ENCODE results near the gene NAALADL2. TPM values are rescaled to one million over a fixed set of nuclear protein-coding genes. Genes with fewer than 3 reads are reported as not detected.

NAALADL2 gene
- total RNA-seq, 3 donors from 2014 or later: 18.4 to 43.9 (median 20.8) TPM

DNA sequence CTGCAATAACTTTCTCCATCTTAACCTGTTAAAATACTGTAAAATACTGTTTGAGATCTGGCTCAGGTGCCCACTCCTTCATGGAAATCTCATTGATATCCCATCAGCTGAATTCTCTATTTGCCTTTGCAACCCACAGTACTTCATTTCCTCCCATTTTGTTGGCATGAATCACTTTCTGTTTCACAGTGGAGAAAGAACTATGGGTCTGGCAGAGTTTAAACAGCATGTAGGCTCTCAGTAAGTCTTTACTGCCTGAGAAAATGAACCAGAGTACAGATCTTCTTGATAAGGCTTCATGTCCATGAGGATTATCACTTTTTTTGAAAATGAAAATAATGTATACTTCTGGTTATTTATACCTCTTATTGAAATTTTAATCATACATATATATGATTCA is 245.9 kb downstream of the NAALADL2 start:
- Histone ChIP-seq H3K9me3 (no peaks in the 10 kb centered on the region), H3K36me3 (ENCODE audit: low read depth) (no peaks in the 10 kb centered on the region), H3K4me1 (ENCODE audit: low read depth) (no peaks in the 10 kb centered on the region), H3K4me3 (no peak overlapping the region)
- DNase-seq (no peak), ATAC-seq (no peak)
- intact Hi-C loops (cut with DNase I, micrococcal nuclease): no loop called here
- TF ChIP-seq, protein P1, sequence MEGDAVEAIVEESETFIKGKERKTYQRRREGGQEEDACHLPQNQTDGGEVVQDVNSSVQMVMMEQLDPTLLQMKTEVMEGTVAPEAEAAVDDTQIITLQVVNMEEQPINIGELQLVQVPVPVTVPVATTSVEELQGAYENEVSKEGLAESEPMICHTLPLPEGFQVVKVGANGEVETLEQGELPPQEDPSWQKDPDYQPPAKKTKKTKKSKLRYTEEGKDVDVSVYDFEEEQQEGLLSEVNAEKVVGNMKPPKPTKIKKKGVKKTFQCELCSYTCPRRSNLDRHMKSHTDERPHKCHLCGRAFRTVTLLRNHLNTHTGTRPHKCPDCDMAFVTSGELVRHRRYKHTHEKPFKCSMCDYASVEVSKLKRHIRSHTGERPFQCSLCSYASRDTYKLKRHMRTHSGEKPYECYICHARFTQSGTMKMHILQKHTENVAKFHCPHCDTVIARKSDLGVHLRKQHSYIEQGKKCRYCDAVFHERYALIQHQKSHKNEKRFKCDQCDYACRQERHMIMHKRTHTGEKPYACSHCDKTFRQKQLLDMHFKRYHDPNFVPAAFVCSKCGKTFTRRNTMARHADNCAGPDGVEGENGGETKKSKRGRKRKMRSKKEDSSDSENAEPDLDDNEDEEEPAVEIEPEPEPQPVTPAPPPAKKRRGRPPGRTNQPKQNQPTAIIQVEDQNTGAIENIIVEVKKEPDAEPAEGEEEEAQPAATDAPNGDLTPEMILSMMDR (IDR thresholded peaks at IDR 0.05): no peak

DNA sequence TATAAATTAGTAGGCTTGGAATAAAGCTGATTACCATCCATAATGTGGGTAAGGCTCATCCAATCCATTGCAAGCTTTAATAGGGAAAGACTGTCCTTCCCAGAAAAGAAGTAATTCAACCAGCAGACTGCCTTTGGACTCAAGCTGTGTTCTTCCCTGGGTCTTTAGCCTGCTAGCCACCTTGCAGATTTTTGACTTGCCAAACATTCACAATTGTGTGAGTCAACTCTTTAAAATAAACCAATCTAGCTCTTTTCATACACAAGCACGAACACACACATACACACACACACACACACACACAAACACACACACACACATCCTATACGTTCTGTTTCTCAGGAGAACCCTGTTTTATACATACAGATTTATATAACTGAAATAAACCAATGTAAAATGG is 248.1 kb downstream of the NAALADL2 start:
- H3K4me3 ChIP-seq: no peak overlapping the region
- intact Hi-C loops (cut with DNase I, micrococcal nuclease): no loop called here
- no peaks in the 10 kb centered on the region for H3K9me3 ChIP-seq
- H3K4me1 ChIP-seq (ENCODE audit: low read depth): no peaks in the 10 kb centered on the region
- TF ChIP-seq, protein P1 (IDR thresholded peaks at IDR 0.05): no peak
- DNase-seq (no peak), ATAC-seq (no peak)
- H3K36me3 ChIP-seq (ENCODE audit: low read depth): no peaks in the 10 kb centered on the region

DNA sequence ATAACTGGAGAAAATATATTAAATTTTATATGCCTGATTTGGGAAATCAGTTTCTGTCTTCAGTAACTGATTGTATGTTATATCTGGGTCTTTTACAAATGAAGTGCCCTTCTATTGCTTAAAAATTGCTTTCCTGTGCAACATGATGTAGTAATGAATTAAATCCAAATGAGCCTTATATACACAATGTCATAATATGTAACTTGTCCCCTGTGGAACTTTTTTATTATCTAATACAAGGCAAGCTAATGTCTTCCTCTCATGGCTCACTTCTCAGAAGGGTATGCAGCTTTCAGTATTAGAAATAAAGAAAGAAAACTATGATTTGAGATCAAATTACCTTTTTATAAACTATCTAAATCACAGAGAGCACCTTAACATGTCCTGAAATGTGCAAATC is 248.9 kb downstream of the NAALADL2 start:
- Histone ChIP-seq H3K4me3 (no peak overlapping the region), H3K4me1 (ENCODE audit: low read depth) (no peaks in the 10 kb centered on the region), H3K36me3 (ENCODE audit: low read depth) (no peaks in the 10 kb centered on the region), H3K9me3 (no peaks in the 10 kb centered on the region)
- TF ChIP-seq, protein P1 (IDR thresholded peaks at IDR 0.05): no peak
- intact Hi-C loops (cut with DNase I, micrococcal nuclease): no loop called here
- ATAC-seq: no peak
- no peak for DNase-seq

DNA sequence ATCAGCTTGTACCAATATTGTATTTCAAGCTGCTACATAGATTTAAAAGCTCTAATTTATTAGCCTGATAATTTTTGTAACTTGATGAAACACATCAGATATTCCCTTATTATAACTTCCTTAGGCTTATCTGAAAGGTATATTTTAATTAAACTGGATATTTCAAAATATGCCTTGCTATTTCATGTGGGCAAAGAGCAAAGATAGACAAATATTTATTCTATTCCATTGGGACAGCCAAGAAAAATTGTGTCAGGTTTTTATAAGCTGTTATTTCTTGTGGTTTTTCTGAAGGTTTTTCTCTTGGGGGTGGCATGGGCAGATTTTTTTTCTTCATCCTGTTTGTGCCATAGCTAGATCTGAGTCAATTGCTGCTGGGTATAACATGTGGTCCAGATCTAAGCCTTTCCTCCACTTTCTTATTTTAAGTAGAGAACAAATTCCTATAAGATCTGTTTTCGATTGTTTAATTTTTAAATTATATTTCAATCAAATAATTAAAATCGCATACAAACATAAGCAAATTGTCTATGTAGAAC is 249.5 kb downstream of the NAALADL2 start:
- TF ChIP-seq, protein P1 (IDR thresholded peaks at IDR 0.05): no peak
- intact Hi-C loops (cut with DNase I, micrococcal nuclease): no loop called here
- ATAC-seq (no peak), DNase-seq (no peak)
- Histone ChIP-seq H3K4me3 (no peak overlapping the region), H3K4me1 (ENCODE audit: low read depth) (no peaks in the 10 kb centered on the region), H3K36me3 (ENCODE audit: low read depth) (no peaks in the 10 kb centered on the region), H3K9me3 (no peaks in the 10 kb centered on the region)

DNA sequence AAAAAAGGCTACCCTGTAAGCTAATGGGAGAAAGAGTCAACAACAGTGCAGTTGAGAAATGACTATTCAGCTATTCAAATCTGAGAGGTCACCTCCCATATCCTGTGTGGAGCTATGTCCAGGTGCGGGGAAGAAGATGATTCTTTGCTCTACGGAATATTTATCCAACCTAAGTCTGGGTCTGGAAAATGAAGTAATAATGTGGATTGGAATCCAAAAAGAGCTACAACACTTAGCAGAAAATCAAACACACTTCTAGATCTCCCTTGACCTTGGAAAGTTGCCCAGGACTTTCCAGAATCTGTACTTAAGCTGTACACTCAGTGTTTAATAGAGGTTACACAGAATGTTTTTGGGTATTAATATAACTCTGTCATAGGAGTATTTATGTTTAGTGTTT is 251.9 kb downstream of the NAALADL2 start:
- Histone ChIP-seq H3K9me3 (no peaks in the 10 kb centered on the region), H3K4me3 (no peak overlapping the region), H3K36me3 (ENCODE audit: low read depth) (no peaks in the 10 kb centered on the region), H3K4me1 (ENCODE audit: low read depth) (no peaks in the 10 kb centered on the region)
- intact Hi-C loops (cut with DNase I, micrococcal nuclease): no loop called here
- DNase-seq: no peak
- no peak for ATAC-seq
- TF ChIP-seq, protein P1 (IDR thresholded peaks at IDR 0.05): no peak

DNA sequence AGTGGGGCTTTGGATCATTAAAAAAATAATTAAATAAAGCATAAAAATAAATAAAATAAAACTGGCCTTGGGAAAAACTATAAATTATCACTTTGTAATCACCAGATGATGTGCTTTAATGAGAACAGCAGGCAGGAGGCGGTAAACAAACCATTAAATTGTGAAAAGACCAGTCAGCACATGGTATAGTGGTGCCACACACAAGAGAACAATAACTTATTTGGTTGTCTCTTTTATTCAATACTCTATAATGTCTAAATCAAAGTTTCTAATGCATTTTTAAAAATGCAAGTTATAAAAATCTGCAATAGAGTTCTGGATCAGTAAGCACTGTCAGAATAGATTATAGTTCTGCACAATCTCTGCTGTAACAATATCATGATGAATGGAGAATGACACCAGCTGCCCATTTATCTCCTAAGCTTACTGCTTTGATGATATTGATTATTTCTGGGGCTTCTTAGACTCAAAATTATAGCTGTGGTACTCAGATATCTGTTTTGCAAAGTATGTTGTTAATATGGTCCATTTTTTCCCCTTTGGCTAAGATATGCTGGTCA is 259.3 kb downstream of the NAALADL2 start:
- no peaks in the 10 kb centered on the region for H3K9me3 ChIP-seq
- ATAC-seq: no peak
- no peaks in the 10 kb centered on the region for H3K36me3 ChIP-seq (ENCODE audit: low read depth)
- no peak overlapping the region for H3K4me3 ChIP-seq
- DNase-seq: no peak
- H3K4me1 ChIP-seq (ENCODE audit: low read depth): no peaks in the 10 kb centered on the region
- intact Hi-C loops (cut with DNase I, micrococcal nuclease): no loop called here
- TF ChIP-seq, protein P1 (IDR thresholded peaks at IDR 0.05): no peak

All from mucosa of descending colon (tissue), 3 donors.